IMR-90 (cell line): Measurements from ENCODE around the gene S100A16. TPM values are rescaled to one million over a fixed set of nuclear protein-coding genes. Genes with fewer than 3 reads are reported as not detected.
A peak's percentile ranks its signal among the peaks of the same experiment; 100 is the strongest.

Experiments used
- ATAC-seq: fragments of 200-7000 bp; cut with Tn5 transposase; 2 replicates; pipeline ENCODE4 v1.9.1; 2020; ENCODE audit warnings: low read depth, mild to moderate bottlenecking, moderate library complexity
- BruUV-seq: library from RNA; stranded (reverse); fragments of 400-500 nt; replicated peaks from 2 replicates; lab custom pipeline; 2021; lab: Mats Ljungman, UMichigan
- CTCF ChIA-PET: fragments of 300-600 bp; formaldehyde crosslinking; extraction: SDS; loops from one replicate; lab custom pipeline; 2021; ENCODE audit warnings: antibody characterized with exemption; lab: Yijun Ruan, JAX
- POLR2A ChIA-PET: fragments of 300-600 bp; sonication (Branson Sonifier 250); formaldehyde crosslinking; loops from one replicate; lab custom pipeline; 2022; ENCODE audit warnings: antibody characterized with exemption; ENCODE audit not compliant: unreplicated experiment; lab: Charles Lee
- DNase-seq: peaks from one replicate; pipeline ENCODE4 v3.0.0; 2013
- H2AFZ ChIP-seq: replicated peaks from 2 replicates; pipeline ENCODE3; 2013; ENCODE audit warnings: low read length, mild to moderate bottlenecking; ENCODE audit not compliant: poor library complexity
- H2AK5ac ChIP-seq: 2 replicates; pipeline ENCODE4 v1.6.1; 2013; ENCODE audit warnings: low read depth, low read length, inconsistent platforms
- H2AK9ac ChIP-seq: replicated peaks from 2 replicates; pipeline ENCODE3; 2013; ENCODE audit warnings: mild to moderate bottlenecking, low read depth, low read length, moderate library complexity; ENCODE audit not compliant: poor library complexity
- H2BK120ac ChIP-seq: 2 replicates; pipeline ENCODE4 v1.6.1; 2013; ENCODE audit warnings: low read depth, low read length, inconsistent platforms
- H2BK15ac ChIP-seq: 3 replicates; pipeline ENCODE4 v1.6.1; 2013; ENCODE audit warnings: low read depth, low read length, inconsistent platforms
- H2BK20ac ChIP-seq: 2 replicates; pipeline ENCODE4 v1.6.1; 2013; ENCODE audit warnings: low read depth, mild to moderate bottlenecking, inconsistent platforms, low read length, moderate library complexity
- H2BK5ac ChIP-seq: 2 replicates; pipeline ENCODE4 v1.6.1; 2013; ENCODE audit warnings: mild to moderate bottlenecking, low read depth, low read length, inconsistent platforms; ENCODE audit not compliant: poor library complexity, severe bottlenecking
- H3K14ac ChIP-seq: replicated peaks from 2 replicates; pipeline ENCODE4 v1.6.1; 2013; ENCODE audit warnings: low read depth, low read length, inconsistent platforms
- H3K18ac ChIP-seq: 2 replicates; pipeline ENCODE4 v1.6.1; 2013; ENCODE audit warnings: low read depth, low read length, control low read depth
- H3K23ac ChIP-seq: 2 replicates; pipeline ENCODE4 v1.6.1; 2013; ENCODE audit warnings: low read depth, low read length, inconsistent platforms
- H3K27ac ChIP-seq: 2 replicates; pipeline ENCODE4 v1.5.1; 2013; ENCODE audit warnings: mild to moderate bottlenecking, control low read depth, low read length; ENCODE audit not compliant: insufficient read depth
- H3K27me3 ChIP-seq: 2 replicates; pipeline ENCODE4 v1.6.1; 2013; ENCODE audit warnings: low read length; ENCODE audit not compliant: control insufficient read depth, insufficient read depth
- H3K36me3 ChIP-seq: 2 replicates; pipeline ENCODE4 v1.6.1; 2013; ENCODE audit warnings: low read length, mixed read lengths; ENCODE audit not compliant: control insufficient read depth, insufficient read depth
- H3K4ac ChIP-seq: 2 replicates; pipeline ENCODE4 v1.6.1; 2013; ENCODE audit warnings: low read depth, low read length, inconsistent platforms
- H3K4me1 ChIP-seq: 2 replicates; pipeline ENCODE4 v1.6.1; 2013; ENCODE audit warnings: low read length, mixed read lengths; ENCODE audit not compliant: control insufficient read depth, insufficient read depth
- H3K4me2 ChIP-seq: 2 replicates; pipeline ENCODE4 v1.6.1; 2013; ENCODE audit warnings: low read depth, mild to moderate bottlenecking, control low read depth, low read length, moderate library complexity
- H3K4me3 ChIP-seq: 2 replicates; pipeline ENCODE4 v1.5.1; 2013; ENCODE audit warnings: low read depth, mild to moderate bottlenecking, control low read depth, low read length, moderate library complexity; ENCODE audit not compliant: insufficient read depth
- H3K56ac ChIP-seq: 2 replicates; pipeline ENCODE4 v1.6.1; 2013; ENCODE audit warnings: low read length, inconsistent platforms; ENCODE audit not compliant: insufficient read depth; ENCODE audit errors: extremely low read depth
- H3K79me1 ChIP-seq, 2 experiments: 2 replicates each; pipeline ENCODE4 v1.6.1; 2013; ENCODE audit warnings: low read length in 2 of 2, inconsistent platforms in 1 of 2, low read depth in 1 of 2
- H3K9ac ChIP-seq: 2 replicates; pipeline ENCODE4 v1.6.1; 2013; ENCODE audit warnings: low read depth, low read length, control low read depth
- H3K9me1 ChIP-seq: 2 replicates; pipeline ENCODE4 v1.6.1; 2013; ENCODE audit warnings: low read length, inconsistent platforms; ENCODE audit not compliant: insufficient read depth
- H3K9me3 ChIP-seq: 2 replicates; pipeline ENCODE4 v1.6.1; 2013; ENCODE audit warnings: low read length; ENCODE audit not compliant: control insufficient read depth, insufficient read depth
- H4K20me1 ChIP-seq: 2 replicates; pipeline ENCODE4 v1.6.1; 2013; ENCODE audit warnings: low read length, inconsistent platforms; ENCODE audit not compliant: insufficient read depth
- H4K5ac ChIP-seq: 2 replicates; pipeline ENCODE4 v1.6.1; 2013; ENCODE audit warnings: mild to moderate bottlenecking, low read depth, low read length, control low read depth
- H4K8ac ChIP-seq, 2 experiments: 2 replicates each; pipeline ENCODE4 v1.6.1; 2013; ENCODE audit warnings: low read depth in 2 of 2, low read length in 2 of 2, control low read depth in 1 of 2, inconsistent platforms in 1 of 2
- H4K91ac ChIP-seq: 2 replicates; pipeline ENCODE4 v1.6.1; 2013; ENCODE audit warnings: low read depth, low read length, inconsistent platforms; ENCODE audit not compliant: insufficient read depth
- BHLHE40 ChIP-seq: fragments of 150-350 bp; IDR thresholded peaks from 2 replicates; pipeline ENCODE4 v1.6.1; 2016; ENCODE audit warnings: mild to moderate bottlenecking, low read depth, low read length
- CEBPB ChIP-seq: IDR thresholded peaks from 2 replicates; pipeline ENCODE4 v1.6.1; 2012; ENCODE audit warnings: low read depth, low read length, improper control_type of control experiment
- CHD1 ChIP-seq: IDR thresholded peaks from 2 replicates; pipeline ENCODE4 v1.6.1; 2012; ENCODE audit warnings: low read depth, low read length, improper control_type of control experiment
- CTCF ChIP-seq: conservative IDR thresholded peaks from 2 replicates; pipeline ENCODE4 v1.5.1; 2012; ENCODE audit warnings: mild to moderate bottlenecking, low read depth, low read length, improper control_type of control experiment
- ELK1 ChIP-seq: fragments of 150-350 bp; IDR thresholded peaks from 2 replicates; pipeline ENCODE4 v1.6.1; 2016; ENCODE audit warnings: low read depth, mild to moderate bottlenecking, low read length, moderate library complexity, borderline replicate concordance
- FOS ChIP-seq: fragments of 150-350 bp; IDR thresholded peaks from 2 replicates; pipeline ENCODE4 v1.6.1; 2016; ENCODE audit warnings: low read depth, low read length
- MAFK ChIP-seq: IDR thresholded peaks from 2 replicates; pipeline ENCODE4 v1.6.1; 2012; ENCODE audit warnings: low read depth, low read length, improper control_type of control experiment
- MAZ ChIP-seq: IDR thresholded peaks from 2 replicates; pipeline ENCODE4 v1.6.1; 2012; ENCODE audit warnings: low read depth, mild to moderate bottlenecking, low read length, improper control_type of control experiment, moderate library complexity, borderline replicate concordance
- MXI1 ChIP-seq: IDR thresholded peaks from 2 replicates; pipeline ENCODE4 v1.6.1; 2012; ENCODE audit warnings: low read depth, mild to moderate bottlenecking, low read length, moderate library complexity, borderline replicate concordance
- NFE2L2 ChIP-seq: fragments of 150-350 bp; IDR thresholded peaks from 2 replicates; pipeline ENCODE4 v1.6.1; 2016; ENCODE audit warnings: low read depth, mild to moderate bottlenecking, low read length
- RAD21 ChIP-seq: IDR thresholded peaks from 2 replicates; pipeline ENCODE4 v1.6.1; 2012; ENCODE audit warnings: low read length, improper control_type of control experiment
- RCOR1 ChIP-seq: IDR thresholded peaks from 2 replicates; pipeline ENCODE4 v1.6.1; 2012; ENCODE audit warnings: mild to moderate bottlenecking, low read length, improper control_type of control experiment; ENCODE audit not compliant: insufficient replicate concordance
- RFX5 ChIP-seq: IDR thresholded peaks from 2 replicates; pipeline ENCODE4 v1.8.0; 2012; ENCODE audit warnings: low read depth, mild to moderate bottlenecking, low read length, moderate library complexity
- SMC3 ChIP-seq: fragments of 150-350 bp; IDR thresholded peaks from 2 replicates; pipeline ENCODE4 v1.6.1; 2016; ENCODE audit warnings: low read depth, mild to moderate bottlenecking, antibody characterized with exemption, low read length, moderate library complexity
- USF2 ChIP-seq: fragments of 150-350 bp; IDR thresholded peaks from 2 replicates; pipeline ENCODE4 v1.6.1; 2017; ENCODE audit warnings: mild to moderate bottlenecking, antibody characterized with exemption, low read length, low read depth
- WGBS, 2 experiments: methylation state at CpG; one replicate each; pipeline versions ENCODE4 v1.1.5 to v1.1.7; 2013; ENCODE audit warnings: missing lambda C conversion rate in 2 of 2; ENCODE audit not compliant: insufficient read length in 1 of 2; ENCODE audit errors: extremely low coverage in 2 of 2; 5-methylcytosine and 5-hydroxymethylcytosine counted together
- dilution Hi-C: fragments of 300-500 bp; cut with HindIII; formaldehyde crosslinking; loops from one replicate; pipeline ENCODE4 v1.14.3; 2018; ENCODE audit warnings: low sequenced_read_pairs; ENCODE audit not compliant: unreplicated experiment
- in situ Hi-C: fragments of 300-500 bp; cut with MboI; formaldehyde crosslinking; loops from 3 replicates; pipeline ENCODE4 v1.14.3; 2019; ENCODE audit warnings: low sequenced_read_pairs, inconsistent platforms, mixed read lengths
- intact Hi-C: fragments of 100-400 bp; cut with micrococcal nuclease; formaldehyde crosslinking; loops from 2 replicates; pipeline ENCODE4 v1.10.0; 2022
- polyA plus RNA-seq, 3 experiments: library from polyadenylated mRNA; depleted of rRNA; stranded (reverse); fragments of >200 nt; gene quantifications; 2 replicates each; pipeline ENCODE4 v1.2.3, GENCODE V29; 2012; ENCODE audit warnings: low replicate concordance in 1 of 3
- total RNA-seq: library from RNA; depleted of rRNA; stranded (reverse); fragments of >200 nt; gene quantifications from 2 replicates; pipeline ENCODE4 v1.2.3, GENCODE V29; 2012

S100A16 gene
- total and polyA plus RNA-seq, 2 of the 4 experiments (the other 2 are of a cell fraction) = 201 to 515 TPM

GRCh38 chr1:153640861-153641260, 27.9 kb upstream of the S100A16 start:
- Histone ChIP-seq H2BK5ac (no peak overlapping the region), H3K9me3 (no peaks in the 10 kb centered on the region), H4K91ac (no peak overlapping the region), H3K27me3 (no peaks in the 10 kb centered on the region), H4K5ac (no peak overlapping the region), H2BK120ac (no peak overlapping the region), H4K8ac (no peak overlapping the region), H3K27ac (no peak overlapping the region), H3K4me3 (no peak overlapping the region), H2BK15ac (no peak overlapping the region), H3K23ac (peak overlapping the region; percentile 25; the same call in 1 of the 2 replicates), H3K36me3 (peaks cover 67% of the 10 kb centered on the region), H2AFZ (no peak overlapping the region), H3K14ac (no peak overlapping the region), H3K4me2 (no peak overlapping the region), H2BK20ac (no peak overlapping the region), H3K4ac (no peak overlapping the region), H4K20me1 (peaks cover 21% of the 10 kb centered on the region), H3K18ac (no peak overlapping the region), H3K9me1 (0 out of 2 replicates have a peak, but pooled peaks cover 5% of the 10 kb centered on the region), H3K4me1 (no peaks in the 10 kb centered on the region; the same call in 1 of the 2 replicates), H3K9ac (no peak overlapping the region), H2AK5ac (no peak overlapping the region), H2AK9ac (no peak overlapping the region), H3K79me1 (peaks cover 43 to 84% of the 10 kb centered on the region in 2 experiments), H3K56ac (no peak overlapping the region)
- TF ChIP-seq MAZ = no peak
- no peak for TF ChIP-seq USF2
- no peak for TF ChIP-seq BHLHE40
- TF ChIP-seq RAD21 = no peak
- no peak for TF ChIP-seq RCOR1
- TF ChIP-seq CHD1 = no peak
- TF ChIP-seq CEBPB = no peak
- no peak for TF ChIP-seq CTCF
- no peak for TF ChIP-seq ELK1
- TF ChIP-seq RFX5 = no peak
- TF ChIP-seq NFE2L2 = no peak
- no peak for TF ChIP-seq MXI1
- TF ChIP-seq FOS = no peak
- TF ChIP-seq MAFK = no peak
- no peak for TF ChIP-seq SMC3
- in situ Hi-C loops = loop anchor here (10.0 kb wide), 1 partner anchor 126 kb away; no protein-coding TSS in a partner anchor
- ATAC-seq (no peak), DNase-seq (no peak)
- ChIA-PET POLR2A (no interaction called here), CTCF (interaction anchor here (1.1 kb wide), 1 partner anchor 68 kb away, joined by 3 read pairs; no protein-coding TSS in a partner anchor)
- BruUV-seq = no TSS peak
- intact Hi-C loops = no loop called here
- dilution Hi-C loops = no loop called here
- WGBS, 2 experiments = no CpG with 5 or more reads among the region's 6 CpGs
